NCI-H460 (cell line): ENCODE results near the gene POMT2. TPM values are rescaled to one million over a fixed set of nuclear protein-coding genes. Genes with fewer than 3 reads are reported as not detected.
A peak's percentile ranks its signal among the peaks of the same experiment; 100 is the strongest.
"Not testable (repeated sequence)": the region's sequence is repeated elsewhere in the genome, so short reads cannot be mapped to it uniquely, and the experiment has no call there.

Source experiments
- DNase-seq: peaks from one replicate; pipeline ENCODE4 v3.0.0-alpha.2; 2016; ENCODE audit warnings: low read depth; ENCODE audit errors: extremely low read depth
- total RNA-seq: library from RNA; depleted of rRNA; stranded (reverse); fragments of >200 nt; shearing (Covaris generic); gene quantifications from 2 replicates; pipeline ENCODE4 v1.2.3, GENCODE V29; 2014

Gene POMT2
- total RNA-seq, 1 experiment from 2014 or later: 17.5 TPM

- DNase-seq: peak; percentile 40
Observed at GRCh38 chr14:77302926-77303325, 17.8 kb downstream of the POMT2 start.

DNA sequence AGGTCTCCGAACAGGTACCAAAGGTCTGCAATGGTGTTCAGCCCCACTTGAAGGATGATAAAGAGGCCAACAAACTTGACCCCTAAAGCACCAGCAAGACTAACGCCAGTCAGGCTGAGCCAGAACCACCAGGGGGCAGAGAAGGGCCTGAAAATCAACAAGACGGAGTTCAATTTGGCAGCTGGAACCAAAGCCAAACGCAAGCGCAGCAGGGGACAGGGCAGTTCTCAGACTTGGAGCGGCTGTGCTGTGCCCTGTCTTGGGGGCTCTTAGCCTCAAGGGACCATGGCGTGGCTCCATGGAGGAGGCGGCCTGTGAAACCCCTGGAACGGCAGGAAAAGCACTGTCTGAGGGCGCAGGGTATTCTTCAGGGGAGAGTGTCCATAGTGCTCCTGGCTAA, 19.6 kb downstream of the POMT2 start:
- DNase-seq: peak; percentile 75

DNA sequence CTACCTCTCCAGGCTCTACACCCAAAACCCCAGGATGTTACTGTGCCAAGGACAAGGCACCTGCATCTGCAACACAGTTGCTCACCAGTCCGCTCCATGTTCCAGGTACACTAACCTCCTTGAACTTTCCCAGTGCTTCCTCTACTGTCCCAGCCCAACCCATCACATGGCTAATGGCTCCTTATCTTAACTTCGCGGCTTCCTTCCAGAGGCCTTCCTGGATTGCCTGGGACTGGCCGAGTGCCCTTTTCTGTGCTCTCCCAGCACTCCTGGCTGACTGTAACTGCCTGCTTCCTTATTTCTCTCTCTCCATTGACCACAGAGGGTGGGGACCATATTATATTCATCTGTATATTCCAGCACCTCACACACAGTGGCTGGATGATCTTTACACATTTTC, 20.9 kb downstream of the POMT2 start:
- DNase-seq: no peak

DNA sequence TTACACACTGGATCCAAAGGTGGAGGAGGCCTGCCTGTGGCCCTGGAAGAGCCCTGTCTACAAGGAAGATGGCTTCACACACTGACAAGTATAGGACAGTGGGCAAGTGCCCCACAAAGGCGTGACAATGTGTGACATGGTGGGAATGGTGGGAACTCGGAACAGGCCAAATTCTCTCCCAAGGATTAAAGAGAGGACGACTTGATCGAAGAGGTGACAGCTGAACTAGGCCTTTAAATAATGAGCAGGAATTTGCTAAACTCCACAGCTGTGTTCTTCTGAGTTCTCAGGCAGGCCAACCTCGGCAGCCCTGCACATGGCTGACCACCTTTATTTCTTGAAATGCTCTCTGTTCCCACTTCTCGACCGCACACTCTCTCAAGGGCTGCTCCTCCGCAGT, 23.8 kb downstream of the POMT2 start:
- no peak for DNase-seq

- no peak for DNase-seq
Observed at GRCh38 chr14:77296155-77296554, 24.5 kb downstream of the POMT2 start.

DNA sequence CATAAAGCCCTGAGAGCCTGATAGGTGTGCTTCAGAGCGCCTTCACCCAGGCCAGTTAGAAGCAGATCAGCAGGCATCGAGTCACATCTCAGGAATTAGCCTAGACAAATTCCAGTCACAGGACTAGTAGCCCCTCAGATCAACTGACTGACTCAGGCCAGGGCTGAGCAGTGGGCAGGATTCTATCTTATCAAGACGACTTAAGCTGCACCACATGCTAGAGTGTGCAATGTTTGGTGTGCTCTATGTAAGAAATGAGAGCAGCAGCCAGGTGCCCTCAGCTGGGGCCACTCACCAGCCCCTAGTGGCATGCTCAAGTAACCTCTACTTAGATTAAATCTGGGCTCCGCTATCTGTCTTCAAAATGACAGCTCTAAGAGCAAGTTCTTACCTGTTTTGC, 30.0 kb downstream of the POMT2 start:
- no peak for DNase-seq

DNA sequence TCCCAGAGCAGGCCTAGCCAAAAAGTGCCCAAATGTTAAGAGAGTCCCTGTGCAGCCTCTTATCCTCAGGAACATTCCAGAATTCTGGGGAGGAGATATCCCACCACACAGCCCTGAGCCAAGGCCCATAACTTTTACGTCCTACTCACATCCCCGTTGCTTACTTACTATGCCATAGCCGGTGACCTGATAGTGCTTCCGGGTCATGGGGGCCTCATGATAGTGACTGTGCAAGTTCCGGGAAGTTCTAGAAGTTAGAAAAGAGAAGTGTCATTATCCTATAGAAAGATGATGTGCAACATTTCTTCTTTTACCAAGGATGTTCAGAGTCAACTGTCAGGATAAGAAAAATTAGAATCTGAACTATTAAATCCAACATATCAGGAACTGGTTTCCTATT, 34.1 kb downstream of the POMT2 start:
- DNase-seq: no peak

- no peak for DNase-seq
Observed at GRCh38 chr14:77284466-77284865, 36.2 kb downstream of the POMT2 start.

DNA sequence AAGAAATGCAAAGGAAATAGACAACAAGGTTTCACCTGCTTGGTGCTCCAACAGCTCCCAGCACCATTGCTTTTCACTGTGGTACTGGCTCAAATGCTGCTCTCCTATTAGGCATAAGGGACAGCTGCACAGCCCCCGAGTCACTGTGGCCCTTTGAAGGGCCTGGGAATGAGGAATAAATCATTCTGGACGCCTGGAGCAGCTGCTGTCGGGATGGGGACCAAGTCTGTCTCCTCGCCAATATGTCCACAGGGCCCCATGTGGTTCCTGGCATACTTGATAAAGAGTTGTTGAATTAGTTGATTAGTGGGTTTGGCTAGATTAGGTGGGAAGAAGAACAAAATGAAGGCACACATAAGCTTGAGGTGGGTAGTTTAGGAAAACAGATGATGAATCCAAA, 36.6 kb downstream of the POMT2 start:
- no peak for DNase-seq

DNA sequence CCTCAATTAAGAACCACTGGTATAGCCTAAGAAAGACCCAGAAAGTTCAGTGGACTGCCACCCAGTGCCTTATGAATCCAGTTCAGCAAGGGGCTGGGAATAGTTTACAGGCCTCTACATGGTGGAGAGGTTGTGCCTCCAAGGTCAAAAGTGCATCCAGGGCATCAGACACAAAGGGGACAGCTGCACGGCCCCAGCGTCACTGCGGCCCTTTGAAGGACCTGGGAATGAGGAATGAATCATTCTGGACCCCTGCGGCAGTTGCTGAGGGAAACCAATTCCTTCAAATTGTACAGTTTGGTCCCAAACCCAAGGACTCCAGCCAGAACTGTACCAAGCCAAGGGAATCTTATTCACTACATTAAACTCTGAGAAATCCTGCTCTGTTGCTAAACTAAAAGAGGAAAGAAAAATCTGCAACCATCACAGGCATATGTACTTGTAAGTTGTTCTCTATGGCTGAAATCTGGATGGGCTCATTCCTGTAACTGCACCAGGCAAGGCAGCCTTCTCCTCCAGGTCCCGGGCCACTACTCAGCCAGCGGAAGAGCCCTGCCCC, 38.8 kb downstream of the POMT2 start:
- no peak for DNase-seq

DNA sequence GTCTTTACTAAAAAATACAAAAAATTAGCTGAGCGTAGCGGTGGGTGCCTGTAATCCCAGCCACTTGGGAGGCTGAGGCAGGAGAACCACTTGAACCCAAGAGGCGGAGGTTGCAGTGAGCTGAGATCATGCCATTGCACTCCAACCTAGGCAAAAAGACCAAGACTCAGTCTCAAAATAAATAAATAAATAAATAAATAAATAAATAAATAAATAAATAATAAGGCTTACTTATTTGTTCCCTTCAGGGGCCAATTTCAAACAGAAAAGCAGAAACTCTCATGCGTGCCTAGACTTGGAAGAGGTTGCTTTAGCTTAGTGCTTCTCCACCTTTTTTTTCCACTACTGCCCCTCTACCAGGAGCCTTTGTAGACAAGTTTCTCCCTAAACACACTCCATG, 39.8 kb downstream of the POMT2 start:
- not testable (repeated sequence) for DNase-seq

DNA sequence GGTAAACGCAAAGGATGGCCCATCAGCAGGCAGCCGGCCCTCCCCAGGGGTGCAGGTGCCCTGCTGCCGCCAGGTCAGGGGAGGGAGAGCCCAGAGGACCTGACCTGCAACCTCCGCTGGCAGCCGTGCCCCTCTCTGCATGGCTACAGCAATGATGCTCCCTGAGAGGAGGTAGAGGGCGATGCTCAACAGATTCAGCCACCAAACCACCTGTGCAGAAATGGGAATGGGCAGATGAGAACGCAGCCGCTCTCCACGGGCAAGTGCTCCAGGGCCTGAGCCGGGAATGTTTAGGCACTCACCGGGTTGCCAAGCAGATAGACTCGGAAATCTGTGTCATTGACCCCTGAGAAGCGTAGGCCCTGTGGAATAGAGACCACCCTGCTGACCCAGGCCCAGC, 41.0 kb downstream of the POMT2 start:
- DNase-seq: no peak

- no peak for DNase-seq
Observed at GRCh38 chr14:77278461-77279230, 42.0 kb downstream of the POMT2 start.

DNA sequence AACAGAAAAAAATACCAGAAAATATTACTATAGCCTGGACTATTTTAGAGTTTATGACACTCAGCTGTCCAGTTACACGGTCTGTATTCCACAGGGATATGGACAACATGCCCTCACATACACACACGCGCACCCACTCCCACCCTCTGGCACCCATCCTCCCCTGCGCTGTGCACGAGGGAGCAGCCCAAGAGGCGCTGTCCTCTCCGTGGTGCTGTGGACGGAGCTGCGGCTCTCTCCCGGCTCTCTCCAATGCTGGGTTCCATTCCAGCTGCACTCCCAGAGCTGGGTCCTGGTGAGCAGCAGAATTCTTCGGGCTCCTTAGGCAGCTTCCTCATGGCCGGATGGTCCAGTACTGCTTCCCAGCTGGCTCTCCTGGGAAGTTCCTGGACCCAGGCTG, 43.7 kb downstream of the POMT2 start:
- no peak for DNase-seq

- DNase-seq: no peak
Observed at GRCh38 chr14:77276295-77276935, 44.3 kb downstream of the POMT2 start.

GRCh38 chr14:77275601-77276017, 45.1 kb downstream of the POMT2 start:
- no peak for DNase-seq

DNA sequence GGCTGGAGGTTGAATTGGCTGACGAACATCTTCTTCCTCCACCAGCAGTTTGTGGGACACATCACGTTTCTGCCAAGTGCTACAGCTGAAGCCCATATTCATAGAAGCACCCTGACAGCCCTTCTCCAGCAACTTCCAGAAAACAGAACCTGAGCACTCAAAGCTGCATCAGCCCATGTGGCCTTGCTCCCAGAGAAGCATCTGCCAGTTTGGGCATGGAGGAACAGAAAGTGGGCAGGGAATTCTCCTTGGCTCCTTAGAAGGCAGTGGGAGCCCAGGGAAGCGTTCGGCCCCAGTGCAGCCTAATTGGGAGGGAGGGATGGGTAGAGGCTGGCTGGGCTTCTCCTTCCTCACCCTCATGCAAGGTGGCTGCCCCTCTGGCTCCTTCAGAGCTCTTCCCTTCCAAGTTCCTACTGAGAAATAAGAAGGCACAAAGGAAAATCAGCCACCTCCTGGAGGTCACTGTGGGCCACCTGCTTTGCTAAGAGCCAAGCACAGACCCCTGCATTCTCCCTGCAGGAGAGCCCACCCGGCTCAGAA, 45.6 kb downstream of the POMT2 start:
- no peak for DNase-seq

- DNase-seq: no peak
Observed at GRCh38 chr14:77273796-77274195, 46.9 kb downstream of the POMT2 start.

- no peak for DNase-seq
Observed at GRCh38 chr14:77272261-77272660, 48.4 kb downstream of the POMT2 start.

- no peak for DNase-seq
Observed at GRCh38 chr14:77271113-77271710, 49.5 kb downstream of the POMT2 start, which contains the start of gene NGB. Gene NGB, minus strand, starts transcription at chr14:77271206. Its CDS starts 269 bp downstream, at chr14:77270937.

GRCh38 chr14:77270361-77271112, 50.1 kb downstream of the POMT2 start:
- DNase-seq: no peak
